ENCODE data around the gene CDC42BPB.

Gene CDC42BPB

GRCh38 chr14:102965282-102965681 is 92.1 kb downstream of the CDC42BPB start:
- no peaks in the 10 kb centered on the region for H3K79me2 ChIP-seq (ENCODE audit: insufficient read depth, low read length)
- no peaks in the 10 kb centered on the region for H3F3A ChIP-seq (ENCODE audit: insufficient read depth)
- TF ChIP-seq EZH2phosphoT487 (conservative IDR thresholded peaks at IDR 0.05; ENCODE audit: low read length) (no peak), CTCF (IDR thresholded peaks at IDR 0.05; ENCODE audit: insufficient read depth, low read length, poor library complexity, severe bottlenecking) (no peak)
- no peaks in the 10 kb centered on the region for H3K36me3 ChIP-seq (ENCODE audit: low read length)
- no peaks in the 10 kb centered on the region for H3K27me3 ChIP-seq (ENCODE audit: low read length)
- no peak overlapping the region for H3K4me2 ChIP-seq (ENCODE audit: low read depth, low read length, poor library complexity, severe bottlenecking)
- no peaks in the 10 kb centered on the region for H3K9me2 ChIP-seq (replicated peaks; ENCODE audit: insufficient read depth, low read length)
- H3K4me3 ChIP-seq (ENCODE audit: insufficient read depth, low read length, poor library complexity, severe bottlenecking) = no peak overlapping the region
- no peak overlapping the region for H3K27ac ChIP-seq (ENCODE audit: low read depth, low read length)
- no peak overlapping the region for H2AFZ ChIP-seq (ENCODE audit: low read depth, low read length, severe bottlenecking)
- no peaks in the 10 kb centered on the region for H3K9me3 ChIP-seq (ENCODE audit: insufficient read depth, low read length)
- H3K9ac ChIP-seq (ENCODE audit: low read length) = no peak overlapping the region
- H4K20me1 ChIP-seq (ENCODE audit: low read depth, low read length) = no peaks in the 10 kb centered on the region

DNA sequence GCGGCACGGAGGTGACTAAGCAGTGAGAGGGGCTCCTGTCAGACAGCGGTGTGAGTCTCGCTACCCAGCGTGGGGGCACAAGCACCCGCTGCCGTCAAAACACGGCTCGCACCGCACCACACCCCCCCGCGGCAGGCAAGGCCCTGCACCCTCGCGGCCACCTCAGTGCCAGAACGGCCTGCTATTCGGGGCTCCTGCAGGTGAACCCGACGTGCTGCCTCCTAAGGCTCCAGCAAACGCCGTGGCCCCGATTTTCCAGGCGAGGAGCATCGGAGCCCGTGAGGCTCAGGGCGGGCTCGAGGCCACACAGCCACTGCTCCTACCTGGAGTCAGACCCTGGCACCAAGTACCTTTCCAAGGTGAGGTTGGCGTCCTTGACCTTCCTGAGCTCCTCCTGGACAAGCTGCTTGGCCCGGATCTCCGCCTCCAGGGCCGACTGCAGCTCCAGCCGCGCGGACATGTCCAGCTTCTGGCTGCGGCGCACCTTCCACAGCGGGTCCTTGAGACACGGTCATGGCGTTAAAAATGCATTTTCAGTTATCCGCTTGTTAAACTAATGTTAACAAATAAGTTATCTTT is 93.1 kb downstream of the CDC42BPB start:
- H3K9me2 ChIP-seq (replicated peaks; ENCODE audit: insufficient read depth, low read length) = no peaks in the 10 kb centered on the region
- H4K20me1 ChIP-seq (ENCODE audit: low read depth, low read length) = no peaks in the 10 kb centered on the region
- no peaks in the 10 kb centered on the region for H3K9me3 ChIP-seq (ENCODE audit: insufficient read depth, low read length)
- H3K36me3 ChIP-seq (ENCODE audit: low read length) = no peaks in the 10 kb centered on the region
- no peak overlapping the region for H3K4me3 ChIP-seq (ENCODE audit: insufficient read depth, low read length, poor library complexity, severe bottlenecking)
- no peak for TF ChIP-seq CTCF (IDR thresholded peaks at IDR 0.05; ENCODE audit: insufficient read depth, low read length, poor library complexity, severe bottlenecking)
- TF ChIP-seq EZH2phosphoT487 (conservative IDR thresholded peaks at IDR 0.05; ENCODE audit: low read length) = no peak
- H3F3A ChIP-seq (ENCODE audit: insufficient read depth) = no peaks in the 10 kb centered on the region
- no peaks in the 10 kb centered on the region for H3K27me3 ChIP-seq (ENCODE audit: low read length)
- no peak overlapping the region for H3K27ac ChIP-seq (ENCODE audit: low read depth, low read length)
- no peaks in the 10 kb centered on the region for H3K79me2 ChIP-seq (ENCODE audit: insufficient read depth, low read length)
- H3K4me2 ChIP-seq (ENCODE audit: low read depth, low read length, poor library complexity, severe bottlenecking) = no peak overlapping the region
- no peak overlapping the region for H3K9ac ChIP-seq (ENCODE audit: low read length)
- H2AFZ ChIP-seq (ENCODE audit: low read depth, low read length, severe bottlenecking) = no peak overlapping the region

DNA sequence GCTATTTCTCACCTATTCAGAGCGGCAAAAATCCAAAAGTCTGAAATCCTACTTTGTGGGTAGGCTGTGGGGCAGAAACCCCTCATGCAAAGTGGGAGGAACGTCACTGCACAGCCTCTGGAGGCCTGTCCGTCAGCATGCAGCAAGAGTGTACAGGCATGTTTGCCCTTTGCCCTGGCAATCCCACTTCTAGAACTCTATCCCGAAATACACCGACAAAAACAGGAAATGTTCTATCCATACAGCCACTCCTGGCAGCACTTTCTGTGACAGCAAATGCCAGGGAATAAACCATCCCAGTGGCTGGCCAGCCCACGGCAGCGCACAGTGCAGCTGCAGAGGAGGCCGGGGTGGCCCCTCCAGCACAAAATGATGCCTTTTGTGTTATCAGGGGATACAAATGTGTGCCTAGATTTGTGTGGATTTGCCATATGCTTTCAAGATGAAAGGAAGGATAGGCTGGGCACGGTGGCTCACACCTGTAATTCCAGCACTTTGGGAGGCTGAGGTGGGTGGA is 95.2 kb downstream of the CDC42BPB start:
- H2AFZ ChIP-seq (ENCODE audit: low read depth, low read length, severe bottlenecking) = no peak overlapping the region
- H3K4me2 ChIP-seq (ENCODE audit: low read depth, low read length, poor library complexity, severe bottlenecking) = no peak overlapping the region
- H3K9me2 ChIP-seq (replicated peaks; ENCODE audit: insufficient read depth, low read length) = no peaks in the 10 kb centered on the region
- H3K27me3 ChIP-seq (ENCODE audit: low read length) = no peaks in the 10 kb centered on the region
- H3K79me2 ChIP-seq (ENCODE audit: insufficient read depth, low read length) = no peaks in the 10 kb centered on the region
- H3K27ac ChIP-seq (ENCODE audit: low read depth, low read length) = no peak overlapping the region
- H3K36me3 ChIP-seq (ENCODE audit: low read length) = no peaks in the 10 kb centered on the region
- no peak for TF ChIP-seq CTCF (IDR thresholded peaks at IDR 0.05; ENCODE audit: insufficient read depth, low read length, poor library complexity, severe bottlenecking)
- no peak for TF ChIP-seq EZH2phosphoT487 (conservative IDR thresholded peaks at IDR 0.05; ENCODE audit: low read length)
- H3K9me3 ChIP-seq (ENCODE audit: insufficient read depth, low read length) = no peaks in the 10 kb centered on the region
- no peak overlapping the region for H3K9ac ChIP-seq (ENCODE audit: low read length)
- no peak overlapping the region for H3K4me3 ChIP-seq (ENCODE audit: insufficient read depth, low read length, poor library complexity, severe bottlenecking)
- no peaks in the 10 kb centered on the region for H3F3A ChIP-seq (ENCODE audit: insufficient read depth)
- no peaks in the 10 kb centered on the region for H4K20me1 ChIP-seq (ENCODE audit: low read depth, low read length)

All from SU-DHL-6 (cell line).